GM15510 (cell line): ENCODE results near the gene TMEM184A.

ENCODE experiments used
- POLR2A ChIP-seq: IDR thresholded peaks from 3 replicates; pipeline ENCODE4 v1.6.1; 2011; ENCODE audit warnings: borderline replicate concordance; ENCODE audit not compliant: insufficient read length; ENCODE audit errors: extremely low read depth

The TMEM184A gene

GRCh38 chr7:1580422-1581030 lies 24.5 kb upstream of the TMEM184A start:
- TF ChIP-seq POLR2A = no peak

GRCh38 chr7:1579481-1580421 lies 23.7 kb upstream of the TMEM184A start:
- TF ChIP-seq POLR2A = no peak

- no peak for TF ChIP-seq POLR2A
Observed at GRCh38 chr7:1578513-1578912, 22.5 kb upstream of the TMEM184A start.

GRCh38 chr7:1576521-1577253 lies 20.7 kb upstream of the TMEM184A start:
- TF ChIP-seq POLR2A = no peak

GRCh38 chr7:1575809-1576208 lies 19.8 kb upstream of the TMEM184A start:
- TF ChIP-seq POLR2A = no peak

- TF ChIP-seq POLR2A = no peak
Observed at GRCh38 chr7:1572111-1572822, 16.3 kb upstream of the TMEM184A start.

GRCh38 chr7:1569833-1570632 lies 14.0 kb upstream of the TMEM184A start, which contains the start of gene PSMG3:
PSMG3 (minus strand) TSS chr7:1570032; CDS start chr7:1569339, 693 bp downstream.
- peak; percentile 96 for TF ChIP-seq POLR2A

GRCh38 chr7:1569440-1569832 lies 13.4 kb upstream of the TMEM184A start:
- TF ChIP-seq POLR2A = no peak

GRCh38 chr7:1569016-1569415 lies 13.0 kb upstream of the TMEM184A start:
- TF ChIP-seq POLR2A = no peak

GRCh38 chr7:1567896-1568510 lies 12.0 kb upstream of the TMEM184A start:
- no peak for TF ChIP-seq POLR2A

GRCh38 chr7:1567049-1567771 lies 11.2 kb upstream of the TMEM184A start:
- no peak for TF ChIP-seq POLR2A

- TF ChIP-seq POLR2A = no peak
Observed at GRCh38 chr7:1566687-1567048, 10.7 kb upstream of the TMEM184A start.

- TF ChIP-seq POLR2A = no peak
Observed at GRCh38 chr7:1564603-1565022, 8.6 kb upstream of the TMEM184A start.

GRCh38 chr7:1563981-1564602 lies 8.1 kb upstream of the TMEM184A start:
- no peak for TF ChIP-seq POLR2A
